BLaER1 (cell line): ENCODE results near the gene AGBL1.

Experiments used
- H3K27ac ChIP-seq: shearing (Covaris generic); formaldehyde crosslinking; 2 replicates; pipeline ENCODE4 v1.8.1; 2022
- H3K27me3 ChIP-seq: shearing (Covaris generic); formaldehyde crosslinking; 2 replicates; pipeline ENCODE4 v1.8.1; 2022
- H3K36me3 ChIP-seq: shearing (Covaris generic); formaldehyde crosslinking; 2 replicates; pipeline ENCODE4 v1.8.1; 2022
- H3K4me1 ChIP-seq: shearing (Covaris generic); formaldehyde crosslinking; 2 replicates; pipeline ENCODE4 v1.8.1; 2022
- H3K4me2 ChIP-seq: shearing (Covaris generic); formaldehyde crosslinking; 2 replicates; pipeline ENCODE4 v1.8.1; 2022
- H3K4me3 ChIP-seq: shearing (Covaris generic); formaldehyde crosslinking; 2 replicates; pipeline ENCODE4 v1.8.1; 2022
- H3K9ac ChIP-seq: shearing (Covaris generic); formaldehyde crosslinking; 2 replicates; pipeline ENCODE4 v1.8.1; 2022
- H3K9me3 ChIP-seq: shearing (Covaris generic); formaldehyde crosslinking; 2 replicates; pipeline ENCODE4 v1.8.1; 2022
- H4K20me1 ChIP-seq: shearing (Covaris generic); formaldehyde crosslinking; 2 replicates; pipeline ENCODE4 v1.8.1; 2022
- Cebpa-rat ChIP-seq: shearing (Covaris generic); IDR thresholded peaks from 2 replicates; pipeline ENCODE4 v1.8.1; 2022

AGBL1 gene

DNA sequence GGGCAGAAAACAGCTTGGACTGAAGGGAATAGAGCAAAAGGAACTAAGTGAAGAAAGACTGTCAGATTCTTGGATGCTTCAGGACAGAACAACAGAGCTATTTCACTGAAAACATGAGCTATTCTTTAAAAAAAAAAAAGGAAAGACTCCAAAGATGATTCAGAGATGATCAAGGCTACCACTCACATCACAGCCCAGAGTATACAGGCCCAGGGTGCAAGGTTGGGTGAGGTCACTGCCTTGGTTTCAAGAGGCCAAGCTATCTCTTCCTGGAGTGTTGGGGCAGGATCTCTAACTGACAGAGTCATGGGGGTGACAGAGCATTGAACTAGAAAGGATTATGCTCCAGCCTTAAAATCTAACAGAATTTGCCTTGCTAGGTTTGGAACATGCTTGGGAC is 118.1 kb downstream of the AGBL1 start:
- no peak overlapping the region for H3K4me3 ChIP-seq
- TF ChIP-seq Cebpa-rat: no peak
- H4K20me1 ChIP-seq: no peaks in the 10 kb centered on the region
- H3K36me3 ChIP-seq: no peaks in the 10 kb centered on the region
- H3K4me1 ChIP-seq: no peaks in the 10 kb centered on the region
- H3K27me3 ChIP-seq: no peaks in the 10 kb centered on the region
- no peak overlapping the region for H3K4me2 ChIP-seq
- H3K27ac ChIP-seq: no peak overlapping the region
- no peaks in the 10 kb centered on the region for H3K9me3 ChIP-seq
- H3K9ac ChIP-seq: no peak overlapping the region

- TF ChIP-seq Cebpa-rat: no peak
Measured at GRCh38 chr15:86199467-86200145, 119.9 kb downstream of the AGBL1 start.

DNA sequence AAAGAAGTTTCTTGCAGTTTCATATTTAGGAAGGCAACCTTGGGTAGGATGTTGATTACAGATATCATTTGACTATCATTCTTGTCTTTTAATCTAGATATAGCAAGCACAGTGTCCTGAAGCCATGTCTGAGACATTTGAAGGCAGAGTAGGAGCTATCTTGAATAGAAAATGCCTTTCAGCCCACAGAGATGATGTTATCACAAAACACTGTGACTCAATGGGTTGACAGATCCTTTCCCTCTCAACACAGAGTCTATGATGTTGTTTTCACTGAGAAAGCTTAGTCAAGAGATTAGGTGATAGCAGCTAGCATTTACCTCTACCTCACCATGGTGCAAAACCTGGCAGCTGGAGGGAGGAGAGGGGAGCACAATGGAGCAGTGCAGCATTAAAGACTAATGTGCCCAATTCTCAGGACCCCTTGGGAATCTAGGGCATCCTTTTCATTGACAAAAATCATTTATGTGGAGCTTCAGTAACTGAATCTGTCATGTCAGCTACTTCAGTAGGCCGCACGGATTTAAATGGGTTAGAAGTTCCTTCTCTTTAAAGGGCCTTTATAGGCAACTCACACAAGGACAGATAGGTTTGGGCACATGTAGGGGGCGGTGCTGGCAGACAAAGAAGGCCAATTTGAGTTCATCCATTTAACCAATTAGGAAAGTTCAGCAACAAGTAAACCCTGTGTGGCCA is 121.8 kb downstream of the AGBL1 start:
- Histone ChIP-seq H3K9ac (no peak overlapping the region), H3K4me3 (no peak overlapping the region), H4K20me1 (no peaks in the 10 kb centered on the region), H3K27ac (no peak overlapping the region), H3K9me3 (no peaks in the 10 kb centered on the region), H3K36me3 (no peaks in the 10 kb centered on the region), H3K27me3 (no peaks in the 10 kb centered on the region), H3K4me1 (no peaks in the 10 kb centered on the region), H3K4me2 (no peak overlapping the region)
- TF ChIP-seq Cebpa-rat: no peak

More at GRCh38 chr15:86199467-86200145, 119.9 kb downstream of the AGBL1 start:
- no peaks in the 10 kb centered on the region for H3K4me1 ChIP-seq
- no peaks in the 10 kb centered on the region for H4K20me1 ChIP-seq
- no peak overlapping the region for H3K9ac ChIP-seq
- no peak overlapping the region for H3K4me2 ChIP-seq
- H3K36me3 ChIP-seq: no peaks in the 10 kb centered on the region
- no peak overlapping the region for H3K4me3 ChIP-seq
- no peaks in the 10 kb centered on the region for H3K9me3 ChIP-seq
- H3K27ac ChIP-seq: no peak overlapping the region
- H3K27me3 ChIP-seq: no peaks in the 10 kb centered on the region

DNA sequence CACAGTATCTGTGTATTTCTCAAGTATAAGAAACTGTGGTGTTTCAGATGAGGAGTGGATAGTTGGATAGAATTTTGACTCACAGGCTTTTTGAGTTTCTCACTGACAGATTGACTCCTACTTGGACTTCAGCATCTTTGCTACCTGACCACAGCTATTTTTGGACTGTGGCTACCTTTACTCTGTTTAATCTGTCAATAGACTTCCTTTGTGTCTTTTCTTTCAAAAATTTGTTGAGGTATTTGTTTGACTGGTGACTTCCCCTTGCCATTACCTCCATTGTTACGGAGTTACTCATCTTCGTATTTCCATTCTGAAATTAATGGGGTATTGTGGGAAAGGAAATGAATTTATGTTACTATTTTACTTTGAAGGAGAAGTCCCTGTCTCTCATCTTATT is 123.8 kb downstream of the AGBL1 start:
- Histone ChIP-seq H3K4me2 (no peak overlapping the region), H3K4me3 (no peak overlapping the region), H4K20me1 (no peaks in the 10 kb centered on the region), H3K9ac (no peak overlapping the region), H3K4me1 (no peaks in the 10 kb centered on the region), H3K36me3 (no peaks in the 10 kb centered on the region), H3K27ac (no peak overlapping the region), H3K9me3 (no peaks in the 10 kb centered on the region), H3K27me3 (no peaks in the 10 kb centered on the region)
- TF ChIP-seq Cebpa-rat: no peak

GRCh38 chr15:86205096-86205495 is 125.4 kb downstream of the AGBL1 start:
- Histone ChIP-seq H3K4me2 (no peak overlapping the region), H3K4me1 (no peaks in the 10 kb centered on the region), H3K27me3 (no peaks in the 10 kb centered on the region), H3K27ac (no peak overlapping the region), H3K36me3 (no peaks in the 10 kb centered on the region), H3K4me3 (no peak overlapping the region), H3K9me3 (no peaks in the 10 kb centered on the region), H3K9ac (no peak overlapping the region), H4K20me1 (no peaks in the 10 kb centered on the region)
- TF ChIP-seq Cebpa-rat: no peak

- Histone ChIP-seq H3K9ac (no peak overlapping the region), H3K4me1 (no peaks in the 10 kb centered on the region), H3K36me3 (no peaks in the 10 kb centered on the region), H3K27me3 (no peaks in the 10 kb centered on the region), H3K9me3 (peaks cover 8% of the 10 kb centered on the region), H4K20me1 (no peaks in the 10 kb centered on the region), H3K4me2 (no peak overlapping the region), H3K27ac (no peak overlapping the region), H3K4me3 (no peak overlapping the region)
- TF ChIP-seq Cebpa-rat: no peak
Measured at GRCh38 chr15:86213420-86213819, 133.7 kb downstream of the AGBL1 start.

GRCh38 chr15:86213888-86214287 is 134.2 kb downstream of the AGBL1 start:
- Histone ChIP-seq H3K9me3 (peaks cover 8% of the 10 kb centered on the region), H3K27me3 (no peaks in the 10 kb centered on the region), H3K4me3 (no peak overlapping the region), H3K4me1 (no peaks in the 10 kb centered on the region), H3K27ac (no peak overlapping the region), H3K36me3 (no peaks in the 10 kb centered on the region), H3K9ac (no peak overlapping the region), H3K4me2 (no peak overlapping the region), H4K20me1 (no peaks in the 10 kb centered on the region)
- TF ChIP-seq Cebpa-rat: no peak

GRCh38 chr15:86221119-86221518 is 141.4 kb downstream of the AGBL1 start:
- TF ChIP-seq Cebpa-rat: no peak
- Histone ChIP-seq H3K9ac (no peak overlapping the region), H3K27ac (no peak overlapping the region), H3K4me1 (no peaks in the 10 kb centered on the region), H3K9me3 (peaks cover 8% of the 10 kb centered on the region), H3K27me3 (no peaks in the 10 kb centered on the region), H4K20me1 (no peaks in the 10 kb centered on the region), H3K36me3 (no peaks in the 10 kb centered on the region), H3K4me3 (no peak overlapping the region), H3K4me2 (no peak overlapping the region)

- no peak for TF ChIP-seq Cebpa-rat
- no peak overlapping the region for H3K27ac ChIP-seq
- no peaks in the 10 kb centered on the region for H3K9me3 ChIP-seq
- H3K4me1 ChIP-seq: no peaks in the 10 kb centered on the region
- H3K36me3 ChIP-seq: no peaks in the 10 kb centered on the region
- no peaks in the 10 kb centered on the region for H3K27me3 ChIP-seq
- no peak overlapping the region for H3K4me3 ChIP-seq
- no peak overlapping the region for H3K4me2 ChIP-seq
- no peaks in the 10 kb centered on the region for H4K20me1 ChIP-seq
- H3K9ac ChIP-seq: no peak overlapping the region
Measured at GRCh38 chr15:86229306-86229705, 149.6 kb downstream of the AGBL1 start.

GRCh38 chr15:86229936-86230335 is 150.3 kb downstream of the AGBL1 start:
- no peaks in the 10 kb centered on the region for H3K9me3 ChIP-seq
- no peak overlapping the region for H3K27ac ChIP-seq
- H3K36me3 ChIP-seq: no peaks in the 10 kb centered on the region
- H3K27me3 ChIP-seq: no peaks in the 10 kb centered on the region
- no peaks in the 10 kb centered on the region for H4K20me1 ChIP-seq
- no peaks in the 10 kb centered on the region for H3K4me1 ChIP-seq
- H3K4me2 ChIP-seq: no peak overlapping the region
- no peak overlapping the region for H3K9ac ChIP-seq
- no peak overlapping the region for H3K4me3 ChIP-seq
- TF ChIP-seq Cebpa-rat: no peak
